NB4 (cell line): ENCODE measurements around the gene CHIC2.

ENCODE experiments used
- DNase-seq: peaks from one replicate; pipeline ENCODE4 v3.0.0; 2010; ENCODE audit warnings: low read depth
- H3K4me3 ChIP-seq: one replicate; pipeline ENCODE4 v1.5.1; 2011; ENCODE audit warnings: mild to moderate bottlenecking, low read depth, low read length, moderate library complexity
- CTCF ChIP-seq: IDR thresholded peaks from one replicate; pipeline ENCODE4 v1.5.1; 2012; ENCODE audit warnings: low read depth, low read length
- MAX ChIP-seq: IDR thresholded peaks from 2 replicates; pipeline ENCODE4 v1.6.1; 2011; ENCODE audit warnings: low read depth, low read length
- MYC ChIP-seq: IDR thresholded peaks from 2 replicates; pipeline ENCODE4 v1.6.1; 2011; ENCODE audit warnings: low read depth, low read length
- POLR2A ChIP-seq: IDR thresholded peaks from 2 replicates; pipeline ENCODE4 v1.6.1; 2011; ENCODE audit warnings: mild to moderate bottlenecking; ENCODE audit not compliant: insufficient read length; ENCODE audit errors: extremely low read depth

The CHIC2 gene

GRCh38 chr4:54063737-54064316 lies 578 bp downstream of the CHIC2 start:
- peak; percentile 68 for DNase-seq
- H3K4me3 ChIP-seq = peak overlapping the region; percentile 94
- TF ChIP-seq MYC (no peak), MAX (no peak), POLR2A (no peak), CTCF (no peak)

- peak; percentile 7; the same call in 1 of the 2 replicates for TF ChIP-seq MAX
- no peak for TF ChIP-seq CTCF
- no peak for TF ChIP-seq POLR2A
- no peak for TF ChIP-seq MYC
- peak; percentile 41 for DNase-seq
- H3K4me3 ChIP-seq = peak overlapping the region; percentile 94
Observed at GRCh38 chr4:54063229-54063628, 1.2 kb downstream of the CHIC2 start.

- no peak for TF ChIP-seq MYC
- no peak for TF ChIP-seq CTCF
- no peak for TF ChIP-seq POLR2A
- no peak for TF ChIP-seq MAX
- DNase-seq = no peak
- H3K4me3 ChIP-seq = peak overlapping the region; percentile 94
Observed at GRCh38 chr4:54062392-54062791, 2.0 kb downstream of the CHIC2 start.

GRCh38 chr4:54061873-54062272 lies 2.5 kb downstream of the CHIC2 start:
- DNase-seq = no peak
- TF ChIP-seq POLR2A (no peak), MYC (no peak), MAX (no peak), CTCF (no peak)
- peak overlapping the region; percentile 94 for H3K4me3 ChIP-seq

- H3K4me3 ChIP-seq = peak overlapping the region; percentile 94
- DNase-seq = no peak
- TF ChIP-seq POLR2A = no peak
- TF ChIP-seq CTCF = no peak
- no peak for TF ChIP-seq MYC
- TF ChIP-seq MAX = no peak
Observed at GRCh38 chr4:54061067-54061466, 3.3 kb downstream of the CHIC2 start.

- H3K4me3 ChIP-seq = no peak overlapping the region
- no peak for DNase-seq
- TF ChIP-seq MAX (no peak), CTCF (no peak), MYC (no peak), POLR2A (no peak)
Observed at GRCh38 chr4:54060116-54060515, 4.3 kb downstream of the CHIC2 start.
